AG09319 (cell line): ENCODE data around the gene MICU1.

Source experiments
- DNase-seq: peaks from one replicate; pipeline ENCODE4 v3.0.0-alpha.2; 2010; ENCODE audit warnings: low read depth; ENCODE audit errors: extremely low read depth
- CTCF ChIP-seq: IDR thresholded peaks from 2 replicates; pipeline ENCODE4 v1.5.1; 2011; ENCODE audit warnings: low read depth, mild to moderate bottlenecking, inconsistent platforms, low read length, moderate library complexity

MICU1 gene

GRCh38 chr10:72487521-72487920 lies 138.4 kb downstream of the MICU1 start:
- DNase-seq, result no peak
- TF ChIP-seq CTCF, result no peak

GRCh38 chr10:72487116-72487515 lies 138.8 kb downstream of the MICU1 start:
- DNase-seq, result no peak
- TF ChIP-seq CTCF, result no peak

GRCh38 chr10:72485701-72486100 lies 140.2 kb downstream of the MICU1 start:
- no peak for DNase-seq
- no peak for TF ChIP-seq CTCF

- no peak for DNase-seq
- no peak for TF ChIP-seq CTCF
Measured at GRCh38 chr10:72484521-72484920, 141.4 kb downstream of the MICU1 start.

- no peak for DNase-seq
- no peak for TF ChIP-seq CTCF
Measured at GRCh38 chr10:72483471-72483870, 142.4 kb downstream of the MICU1 start.

- no peak for TF ChIP-seq CTCF
Measured at GRCh38 chr10:72480861-72481260, 145.0 kb downstream of the MICU1 start.

GRCh38 chr10:72477463-72477862 lies 148.4 kb downstream of the MICU1 start:
- DNase-seq, result no peak
- no peak for TF ChIP-seq CTCF

More at GRCh38 chr10:72480861-72481260, 145.0 kb downstream of the MICU1 start:
- no peak for DNase-seq
